B cell (primary cell): Measurements from ENCODE around the gene STX1A. TPM values are rescaled to one million over a fixed set of nuclear protein-coding genes. Genes with fewer than 3 reads are reported as not detected.
A peak's percentile ranks its signal among the peaks of the same experiment; 100 is the strongest.

Experiments used
- ATAC-seq: fragments of 200-7000 bp; cut with Tn5 transposase; one replicate; pipeline ENCODE4 v1.10.0; 2021; ENCODE audit warnings: low read depth, mild to moderate bottlenecking, moderate number of reproducible peaks, moderate library complexity
- CTCF ChIA-PET: fragments of 350-600 bp; sonication (Branson Sonifier 250); formaldehyde crosslinking; loops from one replicate; lab custom pipeline; 2021; ENCODE audit warnings: antibody characterized with exemption, inconsistent platforms; lab: Charles Lee
- POLR2A ChIA-PET: fragments of 350-600 bp; sonication (Branson Sonifier 250); formaldehyde crosslinking; loops from one replicate; lab custom pipeline; 2021; ENCODE audit warnings: antibody characterized with exemption; lab: Charles Lee
- DNase-seq: peaks from one replicate; pipeline ENCODE4 v3.0.0; 2013
- H2AFZ ChIP-seq: 2 replicates; pipeline ENCODE4 v1.6.1; 2012; ENCODE audit warnings: mild to moderate bottlenecking, low read depth, low read length; ENCODE audit not compliant: insufficient read depth, poor library complexity, severe bottlenecking
- H3K27ac ChIP-seq, 2 donors: 1 replicate in 1 of 2; 2 replicates in 1 of 2; pipeline ENCODE4 v1.5.1; 2012 to 2013; ENCODE audit warnings: low read length in 2 of 2, mild to moderate bottlenecking in 2 of 2, moderate library complexity in 1 of 2
- H3K27me3 ChIP-seq, 4 experiments: fragments of 200-600 bp in 1 of 4; sonication (generic) in 1 of 4; replicated peaks in 1 of 4; 1 replicate in 2 of 4; 2 replicates in 2 of 4; pipeline versions ENCODE4 v1.6.1 to v1.7.0; 2013 to 2016; ENCODE audit warnings: low read length in 3 of 4, mild to moderate bottlenecking in 2 of 4, mixed read lengths in 1 of 4, moderate library complexity in 1 of 4; ENCODE audit not compliant: insufficient read depth in 4 of 4, control insufficient read depth in 3 of 4; ENCODE audit errors: control extremely low read depth in 1 of 4
- H3K36me3 ChIP-seq, 2 experiments: replicated peaks in 1 of 2; 1 replicate in 1 of 2; 2 replicates in 1 of 2; pipeline versions ENCODE4 v1.6.1 to v1.7.1; 2013; ENCODE audit warnings: low read length in 1 of 2; ENCODE audit not compliant: insufficient read depth in 2 of 2, control insufficient read depth in 1 of 2; ENCODE audit errors: control extremely low read depth in 1 of 2, extremely low read depth in 1 of 2
- H3K4me1 ChIP-seq, 2 donors: fragments of 200-600 bp in 1 of 2; sonication (generic) in 1 of 2; 1 replicate in 1 of 2; 2 replicates in 1 of 2; pipeline versions ENCODE4 v1.5.1 to v1.6.1; 2013 to 2017; ENCODE audit warnings: low read length in 2 of 2; ENCODE audit not compliant: control insufficient read depth in 2 of 2, insufficient read depth in 2 of 2
- H3K4me2 ChIP-seq: replicated peaks from 2 replicates; pipeline ENCODE3; 2012; ENCODE audit warnings: mild to moderate bottlenecking, low read depth, low read length; ENCODE audit not compliant: poor library complexity, severe bottlenecking
- H3K4me3 ChIP-seq, 5 experiments: fragments of 200-600 bp in 1 of 5; sonication (generic) in 1 of 5; 1 replicate in 3 of 5; 2 replicates in 2 of 5; pipeline versions ENCODE4 v1.5.1 to v1.7.0; 2011 to 2016; ENCODE audit warnings: low read length in 4 of 5, mild to moderate bottlenecking in 4 of 5, low read depth in 2 of 5, control low read depth in 1 of 5, moderate library complexity in 1 of 5; ENCODE audit not compliant: insufficient read depth in 1 of 5; ENCODE audit errors: control extremely low read depth in 1 of 5, extremely low read depth in 1 of 5
- H3K79me2 ChIP-seq: fragments of 200-600 bp; sonication (generic); one replicate; pipeline ENCODE4 v1.6.0; 2016; ENCODE audit warnings: low read length; ENCODE audit not compliant: control insufficient read depth, insufficient read depth
- H3K9ac ChIP-seq: fragments of 200-600 bp; sonication (generic); 2 replicates; pipeline ENCODE4 v1.6.1; 2017; ENCODE audit warnings: mild to moderate bottlenecking, low read length, moderate library complexity
- H3K9me3 ChIP-seq, 3 donors: one replicate each; pipeline versions ENCODE4 v1.6.1 to v1.7.1; 2013; ENCODE audit warnings: low read length in 2 of 3; ENCODE audit not compliant: control insufficient read depth in 2 of 3, insufficient read depth in 1 of 3; ENCODE audit errors: control extremely low read depth in 1 of 3
- H4K20me1 ChIP-seq: 2 replicates; pipeline ENCODE4 v1.6.0; 2012; ENCODE audit warnings: mild to moderate bottlenecking, low read length; ENCODE audit not compliant: insufficient read depth, control insufficient read depth, poor library complexity, severe bottlenecking
- H3K27ac Mint-ChIP-seq: one replicate; pipeline ENCODE4 v1.8.0; 2021; ENCODE audit warnings: mixed read lengths
- H3K27me3 Mint-ChIP-seq: one replicate; pipeline ENCODE4 v1.8.0; 2021; ENCODE audit warnings: mixed read lengths
- H3K4me1 Mint-ChIP-seq: one replicate; pipeline ENCODE4 v1.8.0; 2021; ENCODE audit warnings: mixed read lengths
- H3K4me3 Mint-ChIP-seq: one replicate; pipeline ENCODE4 v1.8.0; 2021; ENCODE audit warnings: mixed read lengths
- H3K9me3 Mint-ChIP-seq: one replicate; pipeline ENCODE4 v1.8.0; 2022; ENCODE audit warnings: mixed read lengths; ENCODE audit not compliant: insufficient read depth
- CTCF ChIP-seq: fragments of 200-600 bp; IDR thresholded peaks from one replicate; pipeline ENCODE4 v1.8.0; 2022; ENCODE audit warnings: antibody characterized with exemption, mild to moderate bottlenecking
- EZH2 ChIP-seq: IDR thresholded peaks from 2 replicates; pipeline ENCODE4 v1.6.1; 2012; ENCODE audit warnings: borderline replicate concordance, low read depth, mild to moderate bottlenecking, moderate library complexity, low read length; ENCODE audit not compliant: insufficient read depth, poor library complexity, severe bottlenecking
- WGBS: methylation state at CpG from one replicate; pipeline ENCODE4 v1.1.5; 2013; ENCODE audit warnings: missing lambda C conversion rate; ENCODE audit not compliant: insufficient coverage; 5-methylcytosine and 5-hydroxymethylcytosine counted together
- intact Hi-C: fragments of 100-400 bp; cut with micrococcal nuclease; formaldehyde crosslinking; loops from one replicate; pipeline ENCODE4 v1.10.0; 2022
- polyA plus RNA-seq: library from polyadenylated mRNA; depleted of rRNA; stranded (reverse); fragments of >200 nt; gene quantifications from 2 replicates; pipeline ENCODE4 v1.2.3, GENCODE V29; 2012
- total RNA-seq, 2 donors: library from RNA; stranded (reverse); fragments of 120-200 nt in 1 of 2; gene quantifications; 1 replicate in 1 of 2; 2 replicates in 1 of 2; pipeline versions ENCODE4 v1.2.3 to v1.2.4, GENCODE V29; 2013 to 2022

STX1A gene
- total and polyA plus RNA-seq, 2 donors (not counting 1 experiment from before 2014, with no cell fraction given), result 3.1 to 9.6 TPM

- POLR2A ChIA-PET, result interaction anchor here (0.5 to 1.4 kb wide), 4 partner anchors 16 to 217 kb away, joined by 4 to 8 read pairs (median 5); partner anchors contain the start of genes BAZ1B and VPS37D
- H3K4me3 Mint-ChIP-seq, result peak within 1 kb of the TSS; percentile 91
Measured at GRCh38 chr7:73738612-73739386, 19.3 kb upstream of the STX1A start, which contains the start of gene ABHD11. ABHD11 (minus strand) TSS chr7:73738802; CDS start chr7:73738770, 32 bp downstream.

More at GRCh38 chr7:73738612-73739386, 19.3 kb upstream of the STX1A start, which contains the start of gene ABHD11:
- TF ChIP-seq EZH2 (no peak), CTCF (no peak)
- Histone ChIP-seq H3K9me3 (peaks cover 0 to 6% (median 0%) of the 10 kb centered on the region in 3 donors), H3K4me2 (peak within 1 kb of the TSS; percentile 95), H2AFZ (peak within 1 kb of the TSS; percentile 92), H3K36me3 (peaks cover 0 to 7% of the 10 kb centered on the region in 2 experiments), H3K27me3 (peaks cover 0 to 4% (median 0%) of the 10 kb centered on the region in 4 experiments), H3K27ac (peak within 1 kb of the TSS; percentile 79 to 93), H3K9ac (peak within 1 kb of the TSS; percentile 94), H3K4me1 (peaks cover 4 to 18% of the 10 kb centered on the region in 2 donors), H3K4me3 (peak within 1 kb of the TSS; percentile 61 to 94 (median 91)), H3K79me2 (peaks cover 4% of the 10 kb centered on the region), H4K20me1 (peaks cover 8% of the 10 kb centered on the region)
- DNase-seq (peak; percentile 99), ATAC-seq (peak; percentile 89)
- CTCF ChIA-PET, result interaction anchor here (0.5 to 2.3 kb wide), 6 partner anchors 14 to 191 kb away, joined by 3 to 12 read pairs (median 5); partner anchors contain the start of gene STX1A
- Mint-ChIP-seq H3K4me1 (peaks cover 11% of the 10 kb centered on the region), H3K27ac (peak within 1 kb of the TSS; percentile 89), H3K9me3 (no peaks in the 10 kb centered on the region), H3K27me3 (no peaks in the 10 kb centered on the region)
- intact Hi-C loops, result loop anchor here (1.0 to 10.0 kb wide), 10 partner anchors 19 to 434 kb away; partner anchors contain the start of genes BAZ1B, BCL7B, BUD23 and DNAJC30
- under 1% methylated on average over 81 of the region's 84 CpGs for WGBS
